HG03196 (cell line): ENCODE data around the gene IRAK3.
A peak's percentile ranks its signal among the peaks of the same experiment; 100 is the strongest.

Experiments used
- ATAC-seq: cut with Tn5 transposase; IDR thresholded peaks from one replicate; pipeline ENCODE4 v1.9.1; 2021; ENCODE audit not compliant: unreplicated experiment

The IRAK3 gene

GRCh38 chr12:66301944-66302826, 113.2 kb downstream of the IRAK3 start, which contains the start of gene HELB:
HELB (plus strand) TSS chr12:66302493; CDS start chr12:66302604, 111 bp downstream.
- peak; percentile 93 for ATAC-seq

- no peak for ATAC-seq
Observed at GRCh38 chr12:66302827-66303169, 113.8 kb downstream of the IRAK3 start.

GRCh38 chr12:66303316-66303804, 114.3 kb downstream of the IRAK3 start:
- ATAC-seq, result peak; percentile 43
